Smooth muscle cell of bladder (primary cell): Measurements from ENCODE around the gene GXYLT1. TPM values are rescaled to one million over a fixed set of nuclear protein-coding genes. Genes with fewer than 3 reads are reported as not detected.

ENCODE experiments used
- total RNA-seq: library from RNA; depleted of rRNA; stranded (reverse); fragments of >200 nt; gene quantifications from 2 replicates; pipeline ENCODE4 v1.2.3, GENCODE V29; 2014

GXYLT1 gene
- 7.5 and 8.3 TPM in 2 replicates for total RNA-seq

DNA sequence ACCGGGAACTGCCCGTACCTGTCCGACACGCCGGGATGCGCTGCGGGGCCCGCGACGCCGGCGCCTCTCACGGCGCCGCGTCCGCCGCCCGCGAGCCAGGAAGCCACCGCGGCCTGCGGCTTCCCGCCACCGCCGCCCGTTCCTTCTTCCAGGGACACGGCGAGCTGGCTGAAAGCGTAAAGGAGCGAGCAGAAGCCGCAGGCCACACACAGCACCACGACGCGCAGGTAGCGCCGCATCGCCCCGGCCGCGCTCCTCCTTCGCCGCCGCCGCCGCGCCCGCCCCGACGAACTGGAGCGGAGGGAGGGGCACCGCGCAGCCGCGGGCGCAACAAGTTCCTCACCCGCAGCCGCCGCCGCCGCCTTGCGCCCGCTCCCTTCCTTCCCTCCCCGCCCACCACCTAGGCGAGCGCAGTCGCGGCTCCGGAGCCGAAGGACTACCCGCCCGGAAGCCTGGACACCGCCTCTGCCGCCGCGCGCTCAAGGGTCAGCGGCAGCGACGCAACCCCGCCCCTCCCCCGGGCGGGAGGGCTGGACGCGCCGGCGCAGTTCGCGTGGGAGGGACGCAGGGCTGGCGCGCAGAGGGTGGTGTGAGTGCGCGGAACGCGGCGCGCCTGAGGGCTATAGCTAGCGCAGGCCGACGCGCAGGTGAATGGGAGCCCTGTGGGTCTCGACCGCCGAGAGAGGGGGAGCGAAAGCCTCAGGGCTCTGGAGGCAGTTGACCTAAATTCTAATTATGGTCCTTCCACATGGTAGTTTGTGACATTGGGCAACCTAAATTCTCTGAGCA, at the start of gene GXYLT1:
Gene GXYLT1, minus strand, starts transcription at position 467 of the 789 bp plus-strand sequence. Its CDS starts 228 bp downstream, at position 239.

Other genes starting within 250 kb of the GXYLT1 start
- 9.8 and 11.9 TPM in 2 replicates for gene YAF2, start 93.4 kb upstream of the GXYLT1 start, total RNA-seq
- gene ZCRB1, start 181.2 kb upstream of the GXYLT1 start, total RNA-seq, result 26.5 and 27.5 TPM in 2 replicates
- 54.3 and 64.8 TPM in 2 replicates for gene PPHLN1, start 181.3 kb upstream of the GXYLT1 start, total RNA-seq